PC-3 (cell line): ENCODE data around the gene ACER3. TPM values are rescaled to one million over a fixed set of nuclear protein-coding genes. Genes with fewer than 3 reads are reported as not detected.

Experiments used
- ATAC-seq: fragments of 200-7000 bp; cut with Tn5 transposase; 2 replicates; pipeline ENCODE4 v1.9.1; 2020; ENCODE audit warnings: mild to moderate bottlenecking, moderate library complexity
- BruUV-seq: library from RNA; stranded (reverse); fragments of 400-500 nt; replicated peaks from 2 replicates; lab custom pipeline; 2021; lab: Mats Ljungman, UMichigan
- CTCF ChIA-PET: fragments of 300-600 bp; sonication (Branson Sonifier 250); formaldehyde crosslinking; loops from one replicate; lab custom pipeline; 2022; ENCODE audit warnings: antibody characterized with exemption; lab: Charles Lee
- POLR2A ChIA-PET: fragments of 300-600 bp; sonication (Branson Sonifier 250); formaldehyde crosslinking; loops from one replicate; lab custom pipeline; 2022; ENCODE audit warnings: antibody characterized with exemption; ENCODE audit not compliant: unreplicated experiment; lab: Charles Lee
- DNase-seq: peaks from one replicate; pipeline ENCODE4 v3.0.0-alpha.2; 2015
- H2AFZ ChIP-seq: fragments of 300-600 bp; sonication (generic); 2 replicates; pipeline ENCODE4 v1.6.0; 2016; ENCODE audit warnings: antibody characterized with exemption, low read length
- H3F3A ChIP-seq: fragments of 300-600 bp; sonication (generic); one replicate; pipeline ENCODE4 v1.6.0; 2017; ENCODE audit warnings: antibody characterized with exemption, low read length, control low read depth, mild to moderate bottlenecking; ENCODE audit not compliant: unreplicated experiment
- H3K27ac ChIP-seq: fragments of 300-600 bp; sonication (generic); 2 replicates; pipeline ENCODE4 v1.5.1; 2016; ENCODE audit warnings: mild to moderate bottlenecking, low read length
- H3K27me3 ChIP-seq: fragments of 300-600 bp; sonication (generic); 2 replicates; pipeline ENCODE4 v1.6.1; 2016; ENCODE audit warnings: low read length, mixed read lengths
- H3K36me3 ChIP-seq: fragments of 300-600 bp; sonication (generic); 2 replicates; pipeline ENCODE4 v1.6.1; 2016; ENCODE audit warnings: low read depth, mixed run types, low read length, mixed read lengths
- H3K4me1 ChIP-seq: fragments of 300-600 bp; sonication (generic); 2 replicates; pipeline ENCODE4 v1.5.1; 2016; ENCODE audit warnings: low read length; ENCODE audit not compliant: insufficient read depth
- H3K4me2 ChIP-seq: fragments of 300-600 bp; sonication (generic); 2 replicates; pipeline ENCODE4 v1.6.0; 2016; ENCODE audit warnings: low read length
- H3K4me3 ChIP-seq: fragments of 300-600 bp; sonication (generic); 2 replicates; pipeline ENCODE4 v1.5.1; 2016; ENCODE audit warnings: mild to moderate bottlenecking, low read length, mixed read lengths
- H3K79me2 ChIP-seq: fragments of 300-600 bp; sonication (generic); 2 replicates; pipeline ENCODE4 v1.6.1; 2017; ENCODE audit warnings: low read length, mixed read lengths
- H3K9ac ChIP-seq: fragments of 300-600 bp; sonication (generic); 2 replicates; pipeline ENCODE4 v1.6.0; 2016; ENCODE audit warnings: mild to moderate bottlenecking, low read length
- H3K9me2 ChIP-seq: fragments of 300-600 bp; sonication (generic); replicated peaks from 2 replicates; pipeline ENCODE4 v1.6.1; 2016; ENCODE audit warnings: mixed run types, low read length, mixed read lengths
- H3K9me3 ChIP-seq: fragments of 300-600 bp; sonication (generic); 2 replicates; pipeline ENCODE4 v1.6.1; 2016; ENCODE audit warnings: low read length, mixed read lengths
- H4K20me1 ChIP-seq: fragments of 300-600 bp; sonication (generic); 2 replicates; pipeline ENCODE4 v1.6.1; 2016; ENCODE audit warnings: low read length, mixed read lengths
- EZH2 ChIP-seq: fragments of 300-600 bp; sonication (generic); IDR thresholded peaks from one replicate; pipeline ENCODE4 v1.6.1; 2017; ENCODE audit warnings: antibody characterized with exemption, mild to moderate bottlenecking, low read length; ENCODE audit not compliant: unreplicated experiment
- EZH2phosphoT487 ChIP-seq: fragments of 300-600 bp; sonication (generic); IDR thresholded peaks from 2 replicates; pipeline ENCODE4 v1.6.1; 2018; ENCODE audit warnings: mild to moderate bottlenecking, antibody characterized with exemption, low read length, borderline replicate concordance
- intact Hi-C: fragments of 100-400 bp; cut with micrococcal nuclease; formaldehyde crosslinking; loops from 2 replicates; pipeline ENCODE4 v1.9.0; 2023
- total RNA-seq: library from RNA; depleted of rRNA; stranded (reverse); fragments of >200 nt; gene quantifications from 2 replicates; pipeline ENCODE4 v1.2.3, GENCODE V29; 2014
- TF ChIP-seq, protein P1 (sequence below): fragments of 300-600 bp; sonication (generic); conservative IDR thresholded peaks from 2 replicates; pipeline ENCODE4 v1.5.1; 2017; ENCODE audit warnings: antibody characterized with exemption, low read depth, mild to moderate bottlenecking, low read length

ACER3 gene
- total RNA-seq, 1 experiment from 2014 or later, result 17.3 TPM

DNA sequence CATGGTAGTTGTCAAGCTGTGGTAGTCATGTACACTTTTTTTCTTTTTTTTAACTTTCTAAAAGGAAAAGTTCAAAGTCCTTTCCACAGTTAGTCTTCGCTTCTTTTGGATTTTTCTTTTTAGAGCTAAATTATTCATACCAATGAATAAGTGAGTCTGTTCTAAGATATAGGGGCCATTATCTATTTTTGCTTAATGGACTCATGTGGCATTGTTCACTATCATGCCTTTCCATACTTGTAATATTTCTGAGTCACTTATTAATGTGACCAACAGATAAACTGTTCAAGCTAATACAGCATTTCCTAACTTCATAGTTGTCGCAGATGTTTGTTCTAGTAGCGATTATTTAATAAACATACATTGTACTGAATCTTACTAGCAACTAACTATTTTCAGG, 165.5 kb downstream of the ACER3 start:
- H3K9me3 ChIP-seq, result no peaks in the 10 kb centered on the region
- no peaks in the 10 kb centered on the region for H4K20me1 ChIP-seq
- H2AFZ ChIP-seq, result no peak overlapping the region
- no peaks in the 10 kb centered on the region for H3K79me2 ChIP-seq
- H3F3A ChIP-seq, result peaks cover 9% of the 10 kb centered on the region
- 0 out of 2 replicates have a peak, but pooled peaks cover 3% of the 10 kb centered on the region for H3K36me3 ChIP-seq
- peak overlapping the region; percentile 68 for H3K4me2 ChIP-seq
- H3K4me1 ChIP-seq, result peaks cover 43% of the 10 kb centered on the region
- H3K9ac ChIP-seq, result peak overlapping the region; percentile 71; the same call in 1 of the 2 replicates
- no peaks in the 10 kb centered on the region for H3K27me3 ChIP-seq
- no TSS peak for BruUV-seq
- intact Hi-C loops, result loop anchor here (2.0 to 5.0 kb wide), 2 partner anchors 41 to 104 kb away; partner anchors contain the start of gene CAPN5
- no peaks in the 10 kb centered on the region for H3K9me2 ChIP-seq
- ChIA-PET POLR2A (no interaction called here), CTCF (interaction anchor here (0.7 to 1.5 kb wide), 2 partner anchors 19 to 106 kb away, joined by 4 to 5 read pairs; no protein-coding TSS in a partner anchor)
- ATAC-seq (no peak), DNase-seq (peak; percentile 32)
- peak overlapping the region; percentile 93 for H3K27ac ChIP-seq
- TF ChIP-seq EZH2, result no peak
- no peak overlapping the region for H3K4me3 ChIP-seq

DNA sequence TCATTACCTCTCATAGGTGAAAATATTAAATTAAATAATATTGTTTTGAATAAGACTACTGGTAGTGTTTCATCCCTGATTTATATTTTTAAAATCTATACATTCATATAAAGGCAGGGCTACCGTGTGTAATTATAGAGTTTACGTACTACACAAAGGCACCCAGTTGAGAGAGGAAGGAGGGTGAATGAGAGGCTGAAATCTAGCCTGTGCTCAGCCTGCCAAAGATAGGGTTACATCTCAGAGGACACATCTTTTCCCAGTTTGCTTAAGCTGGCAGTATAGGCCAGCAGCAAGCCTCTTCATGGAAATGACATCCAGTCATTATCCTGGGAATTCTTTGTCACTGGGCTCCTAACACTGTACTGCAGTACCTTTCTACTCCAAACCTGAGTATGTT, 166.0 kb downstream of the ACER3 start:
- Histone ChIP-seq H3K9me2 (no peaks in the 10 kb centered on the region), H3K27ac (peak overlapping the region; percentile 93), H3K36me3 (0 out of 2 replicates have a peak, but pooled peaks cover 3% of the 10 kb centered on the region), H3K27me3 (no peaks in the 10 kb centered on the region), H3F3A (peaks cover 9% of the 10 kb centered on the region), H4K20me1 (no peaks in the 10 kb centered on the region), H3K79me2 (no peaks in the 10 kb centered on the region), H3K9me3 (no peaks in the 10 kb centered on the region), H3K4me2 (peak overlapping the region; percentile 68), H3K9ac (peak overlapping the region; percentile 71), H3K4me3 (no peak overlapping the region), H3K4me1 (peaks cover 37% of the 10 kb centered on the region), H2AFZ (no peak overlapping the region)
- TF ChIP-seq, protein P1, sequence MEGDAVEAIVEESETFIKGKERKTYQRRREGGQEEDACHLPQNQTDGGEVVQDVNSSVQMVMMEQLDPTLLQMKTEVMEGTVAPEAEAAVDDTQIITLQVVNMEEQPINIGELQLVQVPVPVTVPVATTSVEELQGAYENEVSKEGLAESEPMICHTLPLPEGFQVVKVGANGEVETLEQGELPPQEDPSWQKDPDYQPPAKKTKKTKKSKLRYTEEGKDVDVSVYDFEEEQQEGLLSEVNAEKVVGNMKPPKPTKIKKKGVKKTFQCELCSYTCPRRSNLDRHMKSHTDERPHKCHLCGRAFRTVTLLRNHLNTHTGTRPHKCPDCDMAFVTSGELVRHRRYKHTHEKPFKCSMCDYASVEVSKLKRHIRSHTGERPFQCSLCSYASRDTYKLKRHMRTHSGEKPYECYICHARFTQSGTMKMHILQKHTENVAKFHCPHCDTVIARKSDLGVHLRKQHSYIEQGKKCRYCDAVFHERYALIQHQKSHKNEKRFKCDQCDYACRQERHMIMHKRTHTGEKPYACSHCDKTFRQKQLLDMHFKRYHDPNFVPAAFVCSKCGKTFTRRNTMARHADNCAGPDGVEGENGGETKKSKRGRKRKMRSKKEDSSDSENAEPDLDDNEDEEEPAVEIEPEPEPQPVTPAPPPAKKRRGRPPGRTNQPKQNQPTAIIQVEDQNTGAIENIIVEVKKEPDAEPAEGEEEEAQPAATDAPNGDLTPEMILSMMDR, result no peak
- TF ChIP-seq EZH2 (no peak), EZH2phosphoT487 (no peak)
- BruUV-seq, result no TSS peak
- ChIA-PET CTCF (interaction anchor here (0.5 to 1.5 kb wide), 6 partner anchors 18 to 293 kb away, joined by 3 to 5 read pairs (median 4); no protein-coding TSS in a partner anchor), POLR2A (no interaction called here)
- intact Hi-C loops, result loop anchor here (2.0 to 5.0 kb wide), 2 partner anchors 40 to 104 kb away; partner anchors contain the start of gene CAPN5
- DNase-seq, result no peak
- peak; percentile 45 for ATAC-seq

DNA sequence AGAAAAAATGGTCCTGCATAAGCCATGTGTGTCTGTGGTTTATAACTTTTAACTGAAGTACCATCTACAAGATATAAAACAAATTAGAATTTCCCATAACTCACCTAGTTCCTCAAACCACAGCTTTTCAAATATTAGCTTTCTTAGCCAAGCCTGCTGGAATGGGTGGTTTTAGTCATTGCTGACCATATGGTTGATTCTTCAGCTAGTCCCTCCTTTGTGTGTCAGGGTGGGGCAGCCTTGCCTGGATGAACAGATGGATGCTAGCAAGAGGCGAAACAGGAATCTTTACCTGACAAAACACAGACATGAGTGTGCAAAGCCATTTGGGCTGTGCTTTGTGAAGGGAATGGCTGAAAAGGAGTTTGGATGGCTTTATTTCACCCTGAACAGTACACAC, 166.6 kb downstream of the ACER3 start:
- peak overlapping the region; percentile 71 for H3K9ac ChIP-seq
- DNase-seq, result peak; percentile 98
- no TSS peak for BruUV-seq
- H3K4me3 ChIP-seq, result no peak overlapping the region
- H2AFZ ChIP-seq, result peak overlapping the region; percentile 49
- peak overlapping the region; percentile 68 for H3K4me2 ChIP-seq
- peak; percentile 96 for ATAC-seq
- no peaks in the 10 kb centered on the region for H4K20me1 ChIP-seq
- H3K27ac ChIP-seq, result peak overlapping the region; percentile 93
- ChIA-PET POLR2A (no interaction called here), CTCF (interaction anchor here (0.5 to 1.5 kb wide), 7 partner anchors 18 to 1215 kb away, joined by 3 to 5 read pairs (median 3); no protein-coding TSS in a partner anchor)
- no peaks in the 10 kb centered on the region for H3K79me2 ChIP-seq
- 0 out of 2 replicates have a peak, but pooled peaks cover 3% of the 10 kb centered on the region for H3K36me3 ChIP-seq
- no peaks in the 10 kb centered on the region for H3K27me3 ChIP-seq
- H3K9me3 ChIP-seq, result no peaks in the 10 kb centered on the region
- no peak for TF ChIP-seq EZH2
- no peak for TF ChIP-seq EZH2phosphoT487
- TF ChIP-seq, protein P1, result no peak
- H3K4me1 ChIP-seq, result peaks cover 35% of the 10 kb centered on the region
- no peaks in the 10 kb centered on the region for H3K9me2 ChIP-seq
- intact Hi-C loops, result loop anchor here (2.0 to 5.0 kb wide), 2 partner anchors 40 to 105 kb away; partner anchors contain the start of gene CAPN5
- peaks cover 9% of the 10 kb centered on the region for H3F3A ChIP-seq
